Fibroblast of lung (primary cell): Measurements from ENCODE around the gene KIF1B. TPM values are rescaled to one million over a fixed set of nuclear protein-coding genes. Genes with fewer than 3 reads are reported as not detected.

Experiments used
- polyA plus RNA-seq, 2 donors: library from polyadenylated mRNA; depleted of rRNA in 1 of 2; stranded (reverse) in 1 of 2; unstranded in 1 of 2; fragments of >200 nt; gene quantifications; 2 replicates each; pipeline ENCODE4 v1.2.1, GENCODE V29; 2011 to 2012; ENCODE audit warnings: missing spikeins in 1 of 2
- total RNA-seq: library from RNA; depleted of rRNA; stranded (reverse); fragments of >200 nt; gene quantifications from 2 replicates; pipeline ENCODE4 v1.2.1, GENCODE V29; 2014

The KIF1B gene
- total and polyA plus RNA-seq, 2 donors (not counting 1 experiment from before 2014, with no cell fraction given): 23.6 to 34.3 TPM

Other genes starting within 250 kb of the KIF1B start
- not detected in 2 replicates for gene RBP7, start 213.3 kb upstream of the KIF1B start, total RNA-seq
- gene RBP7, start 213.3 kb upstream of the KIF1B start, polyA plus RNA-seq: 0.36 TPM in 1 of 2 replicates, not detected in the other
- gene UBE4B, start 177.6 kb upstream of the KIF1B start, total RNA-seq: 28.2 and 30.7 TPM in 2 replicates
- gene UBE4B, start 177.6 kb upstream of the KIF1B start, polyA plus RNA-seq: 21.9 and 28.9 TPM in 2 replicates
- 135 and 158 TPM in 2 replicates for gene PGD, start 188.5 kb downstream of the KIF1B start, total RNA-seq
- 121 and 179 TPM in 2 replicates for gene PGD, start 188.5 kb downstream of the KIF1B start, polyA plus RNA-seq
- gene CENPS, start 219.9 kb downstream of the KIF1B start, total RNA-seq: 7.4 and 10.2 TPM in 2 replicates
- gene CENPS, start 219.9 kb downstream of the KIF1B start, polyA plus RNA-seq: 11.9 and 15.3 TPM in 2 replicates
- 0.17 TPM in 1 of 2 replicates, not detected in the other for gene CORT, start 239.5 kb downstream of the KIF1B start, total RNA-seq
- not detected in 2 replicates for gene CORT, start 239.5 kb downstream of the KIF1B start, polyA plus RNA-seq